GM12801 (cell line): ENCODE results near the gene DISC1.

Experiments used
- TF ChIP-seq, protein P1 (sequence below): IDR thresholded peaks from one replicate; pipeline ENCODE4 v1.5.1; 2011; ENCODE audit warnings: control low read depth; ENCODE audit not compliant: insufficient read length; ENCODE audit errors: extremely low read depth

DISC1 gene

GRCh38 chr1:232062967-232063366, 436.4 kb downstream of the DISC1 start:
- TF ChIP-seq, protein P1, sequence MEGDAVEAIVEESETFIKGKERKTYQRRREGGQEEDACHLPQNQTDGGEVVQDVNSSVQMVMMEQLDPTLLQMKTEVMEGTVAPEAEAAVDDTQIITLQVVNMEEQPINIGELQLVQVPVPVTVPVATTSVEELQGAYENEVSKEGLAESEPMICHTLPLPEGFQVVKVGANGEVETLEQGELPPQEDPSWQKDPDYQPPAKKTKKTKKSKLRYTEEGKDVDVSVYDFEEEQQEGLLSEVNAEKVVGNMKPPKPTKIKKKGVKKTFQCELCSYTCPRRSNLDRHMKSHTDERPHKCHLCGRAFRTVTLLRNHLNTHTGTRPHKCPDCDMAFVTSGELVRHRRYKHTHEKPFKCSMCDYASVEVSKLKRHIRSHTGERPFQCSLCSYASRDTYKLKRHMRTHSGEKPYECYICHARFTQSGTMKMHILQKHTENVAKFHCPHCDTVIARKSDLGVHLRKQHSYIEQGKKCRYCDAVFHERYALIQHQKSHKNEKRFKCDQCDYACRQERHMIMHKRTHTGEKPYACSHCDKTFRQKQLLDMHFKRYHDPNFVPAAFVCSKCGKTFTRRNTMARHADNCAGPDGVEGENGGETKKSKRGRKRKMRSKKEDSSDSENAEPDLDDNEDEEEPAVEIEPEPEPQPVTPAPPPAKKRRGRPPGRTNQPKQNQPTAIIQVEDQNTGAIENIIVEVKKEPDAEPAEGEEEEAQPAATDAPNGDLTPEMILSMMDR, result no peak

DNA sequence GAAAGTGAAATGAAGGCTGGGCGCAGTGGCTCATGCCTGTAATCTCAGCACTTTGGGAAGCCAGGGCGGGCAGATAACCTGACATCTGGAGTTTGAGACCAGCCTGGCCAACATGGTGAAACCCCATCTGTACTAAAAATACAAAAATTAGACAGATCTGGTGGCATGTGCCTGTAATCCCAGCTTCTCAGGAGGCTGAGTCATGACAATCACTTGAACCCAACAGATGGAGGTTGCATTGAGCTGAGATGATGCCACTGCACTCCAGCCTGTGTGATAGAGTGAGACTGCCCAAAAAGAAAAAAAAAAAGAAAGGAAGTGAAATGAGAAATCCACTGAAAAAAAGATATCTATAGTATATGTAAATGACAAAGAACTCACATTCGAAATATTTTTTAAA, 439.9 kb downstream of the DISC1 start:
- TF ChIP-seq, protein P1, result no peak

DNA sequence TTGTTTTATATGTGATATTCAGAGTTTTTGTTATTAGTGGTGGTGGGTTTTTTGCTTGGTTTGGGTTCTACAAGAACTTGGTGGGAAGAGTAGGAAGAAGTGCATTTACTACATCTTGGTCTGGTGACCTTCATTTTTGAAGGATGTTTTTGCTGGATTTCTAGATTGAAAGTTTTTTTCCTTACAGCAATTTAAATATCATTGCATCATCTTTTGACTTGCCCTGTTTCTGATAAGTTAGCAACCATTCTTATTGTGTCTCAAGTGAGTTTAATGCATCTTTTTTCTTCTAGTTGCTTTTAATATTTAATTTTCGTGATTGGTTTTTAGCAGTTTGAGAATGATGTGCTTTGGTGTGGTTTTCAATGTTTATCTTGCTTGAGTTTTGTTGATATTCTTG, 447.7 kb downstream of the DISC1 start:
- TF ChIP-seq, protein P1, result no peak

DNA sequence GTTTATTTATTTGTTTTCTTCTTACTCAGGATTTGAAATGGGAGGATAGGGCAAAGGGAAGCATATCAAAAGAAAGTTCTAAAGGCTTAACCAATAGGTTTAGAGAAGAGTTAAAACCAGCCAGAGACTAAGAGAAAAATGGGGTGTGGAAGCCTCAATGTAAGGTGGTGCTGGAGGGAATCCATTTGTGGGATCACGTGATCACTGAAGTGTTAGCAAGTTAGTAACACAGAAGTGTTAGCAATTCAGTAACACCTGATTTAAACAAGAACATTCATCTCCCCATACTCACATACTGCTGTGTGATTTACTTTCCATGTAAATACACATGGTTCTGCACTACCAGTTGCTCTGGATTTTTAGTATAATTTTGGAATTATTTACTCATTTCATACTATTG, 451.2 kb downstream of the DISC1 start:
- TF ChIP-seq, protein P1, result no peak

DNA sequence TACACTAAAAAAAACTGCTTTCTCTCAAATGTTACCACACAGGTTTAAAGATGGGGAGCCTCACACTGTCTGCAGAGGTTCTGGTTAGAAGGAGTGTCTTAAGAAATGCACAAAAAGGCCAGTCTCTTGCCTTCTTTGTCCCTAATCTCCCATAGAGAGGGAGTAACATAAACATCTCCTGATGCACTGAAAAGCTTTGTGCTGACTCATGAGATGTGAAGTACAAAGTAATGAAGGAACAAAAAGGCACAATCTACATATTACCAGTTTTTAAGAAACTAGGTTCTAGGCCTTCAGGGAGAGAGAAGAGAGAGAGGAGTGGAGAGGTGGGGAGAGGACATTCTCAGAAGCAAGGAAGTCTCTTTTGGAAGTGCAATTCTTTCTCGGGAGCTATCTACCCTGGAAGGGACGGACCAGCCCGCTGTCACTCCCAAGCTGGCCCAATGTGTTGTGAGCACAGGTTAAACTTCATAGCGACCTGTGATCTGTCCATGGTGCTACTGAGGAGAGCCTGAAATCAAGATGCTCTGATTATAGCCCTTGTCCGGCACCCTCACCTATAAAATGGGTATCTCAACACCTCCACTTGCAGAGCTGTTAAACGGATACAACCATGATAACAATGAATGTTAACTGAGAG, 458.1 kb downstream of the DISC1 start:
- TF ChIP-seq, protein P1, result no peak

DNA sequence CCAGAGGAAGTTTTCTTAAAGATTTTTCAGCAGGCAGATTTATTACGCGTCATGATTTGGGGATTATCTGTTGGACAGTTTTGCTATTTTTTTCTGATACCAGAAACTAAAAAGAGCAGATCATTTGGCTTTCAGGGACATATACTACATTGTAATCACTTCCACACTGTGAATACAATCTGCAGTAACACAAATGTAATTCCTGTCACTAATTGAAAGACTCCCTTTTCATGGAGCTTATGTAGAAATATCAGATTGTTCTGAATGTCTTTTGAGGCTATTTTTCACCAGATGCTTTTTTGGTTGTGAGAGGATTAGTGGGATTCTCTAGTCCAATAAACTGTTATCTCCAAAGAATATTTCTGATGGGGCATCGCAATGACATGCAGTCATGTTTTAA, 464.2 kb downstream of the DISC1 start:
- TF ChIP-seq, protein P1, result no peak
